Measurements from ENCODE around the gene TNRC6A. TPM values are rescaled to one million over a fixed set of nuclear protein-coding genes. Genes with fewer than 3 reads are reported as not detected.

TNRC6A gene
- total and polyA plus RNA-seq, 4 experiments from 2014 or later = 0.88 to 103 (median 63.3) TPM

DNA sequence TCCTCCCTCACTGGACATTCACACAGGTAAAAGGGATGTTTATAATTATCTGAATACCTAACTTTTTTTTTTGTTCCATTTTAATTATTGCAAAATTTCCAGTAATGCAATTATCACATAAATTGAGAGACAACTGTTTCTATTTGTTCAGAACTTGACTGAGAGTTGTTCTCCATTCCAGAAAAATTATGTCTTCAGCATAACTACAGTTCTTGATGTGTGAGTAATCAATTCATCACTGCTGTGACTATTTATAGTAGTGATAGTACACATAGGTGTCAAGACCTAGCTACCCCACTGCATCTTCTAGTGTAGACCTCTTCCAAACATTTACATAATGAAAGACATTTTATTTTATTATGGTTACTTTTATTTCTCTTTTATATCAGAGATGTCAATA lies 5.8 kb upstream of the TNRC6A start:
- DNase-seq = no peak
- Histone ChIP-seq H3K9me3 (ENCODE audit: control insufficient read depth in 1 of 2, low read length in 2 of 2) (no peaks in the 10 kb centered on the region), H3K27me3 (ENCODE audit: insufficient read depth, low read length) (no peaks in the 10 kb centered on the region), H3K4me3 (ENCODE audit: low read length in 2 of 2) (no peak overlapping the region), H3K27ac (ENCODE audit: low read depth, low read length) (no peak overlapping the region), H3K36me3 (ENCODE audit: insufficient read depth, low read length) (no peaks in the 10 kb centered on the region), H3K4me1 (ENCODE audit: insufficient read depth, low read length) (peaks cover 4% of the 10 kb centered on the region)
- CTCF ChIA-PET (ENCODE audit: partially characterized antibody) = no interaction called here
- Mint-ChIP-seq H3K4me1 (peaks cover 6 to 15% (median 11%) of the 10 kb centered on the region in 4 donors), H3K9me3 (no peaks in the 10 kb centered on the region), H3K36me3 (peaks cover 0 to 1% of the 10 kb centered on the region in 2 donors), H3K4me3 (no peak overlapping the region), H3K27me3 (peaks cover 0 to 1% of the 10 kb centered on the region in 2 donors), H3K27ac (no peak overlapping the region)
- intact Hi-C loops (cut with micrococcal nuclease) = no loop called here
- POLR2A ChIA-PET (ENCODE audit: partially characterized antibody) = no interaction called here

DNA sequence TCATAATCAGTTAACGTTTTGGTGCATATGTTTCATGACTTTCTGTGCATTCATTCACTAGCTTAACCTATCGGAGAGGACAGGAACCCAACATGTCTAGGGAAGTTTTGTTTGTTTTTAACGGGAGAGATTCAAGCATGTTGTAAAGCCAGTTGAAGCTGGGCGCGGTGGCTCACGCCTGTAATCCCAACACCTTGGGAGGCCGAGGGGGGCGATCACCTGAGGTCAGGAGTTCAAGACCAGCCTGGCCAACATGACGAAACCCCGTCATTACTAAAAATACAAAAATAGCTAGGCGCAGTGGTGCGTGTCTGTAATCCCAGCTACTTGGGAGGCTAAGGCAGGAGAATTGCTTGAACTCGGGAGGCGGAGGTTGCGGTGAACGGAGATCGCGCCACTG lies 1.4 kb upstream of the TNRC6A start:
- peak overlapping the region in 3 of 7 donors; percentile 25 to 85 (median 65) for H3K27ac Mint-ChIP-seq

DNA sequence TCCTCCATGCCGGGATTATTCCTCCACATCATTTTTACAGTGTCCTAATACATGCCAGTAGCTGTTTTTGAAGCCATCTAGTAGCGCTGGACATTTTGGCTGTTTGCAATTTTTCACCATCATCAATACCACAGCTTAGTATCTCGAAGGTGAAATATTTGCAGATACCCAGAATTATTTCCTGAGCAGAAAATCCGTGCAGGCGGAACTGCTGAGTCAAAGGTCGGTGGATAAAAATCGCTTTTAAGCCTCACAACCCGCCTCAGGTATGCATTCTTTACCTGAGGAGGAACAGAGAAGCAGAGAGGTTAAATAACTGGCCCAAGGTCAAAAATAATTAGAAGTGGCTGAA lies 584 bp upstream of the TNRC6A start:
- DNase-seq = peak in 1 of 5 donors; percentile 60
- Histone ChIP-seq H3K27ac (ENCODE audit: low read depth, low read length) (peak overlapping the region; percentile 89), H3K36me3 (ENCODE audit: insufficient read depth, low read length) (no peaks in the 10 kb centered on the region), H3K9me3 (ENCODE audit: control insufficient read depth in 1 of 2, low read length in 2 of 2) (no peaks in the 10 kb centered on the region), H3K4me1 (ENCODE audit: insufficient read depth, low read length) (peaks cover 37% of the 10 kb centered on the region), H3K4me3 (ENCODE audit: low read length in 2 of 2) (peak overlapping the region; percentile 66 to 78), H3K27me3 (ENCODE audit: insufficient read depth, low read length) (no peaks in the 10 kb centered on the region)
- Mint-ChIP-seq H3K4me3 (peak overlapping the region; percentile 90 to 98 (median 92)), H3K36me3 (peaks cover 12 to 32% of the 10 kb centered on the region in 2 donors), H3K27ac (peak overlapping the region; percentile 96 to 99 (median 97)), H3K9me3 (peaks cover 0 to 4% (median 0%) of the 10 kb centered on the region in 8 donors), H3K27me3 (peaks cover 0 to 3% of the 10 kb centered on the region in 2 donors), H3K4me1 (peaks cover 27 to 45% (median 37%) of the 10 kb centered on the region in 4 donors)
- CTCF ChIA-PET (ENCODE audit: partially characterized antibody) = no interaction called here
- POLR2A ChIA-PET (ENCODE audit: partially characterized antibody) = interaction anchor here (0.6 to 1.4 kb wide), 5 partner anchors 13 to 319 kb away, joined by 3 to 6 read pairs (median 3); partner anchors contain the start of genes ARHGAP17 and RBBP6
- intact Hi-C loops (cut with micrococcal nuclease) = loop anchor here (1.0 kb wide), 1 partner anchor 190 kb away; the partner anchor contains the start of gene RBBP6

More for the DNA sequence above, 1.4 kb upstream of the TNRC6A start:
- intact Hi-C loops (cut with micrococcal nuclease) = no loop called here
- peak overlapping the region in 6 of 8 donors; percentile 17 to 69 (median 56) for H3K4me3 Mint-ChIP-seq
- Histone ChIP-seq H3K27me3 (ENCODE audit: insufficient read depth, low read length) (no peaks in the 10 kb centered on the region), H3K27ac (ENCODE audit: low read depth, low read length) (no peak overlapping the region), H3K4me3 (ENCODE audit: low read length in 2 of 2) (no peak overlapping the region), H3K9me3 (ENCODE audit: control insufficient read depth in 1 of 2, low read length in 2 of 2) (no peaks in the 10 kb centered on the region), H3K36me3 (ENCODE audit: insufficient read depth, low read length) (no peaks in the 10 kb centered on the region), H3K4me1 (ENCODE audit: insufficient read depth, low read length) (peaks cover 29% of the 10 kb centered on the region)
- ChIA-PET POLR2A (ENCODE audit: partially characterized antibody) (interaction anchor here (1.0 to 1.4 kb wide), 2 partner anchors 188 to 287 kb away, joined by 4 to 6 read pairs; partner anchors contain the start of genes ARHGAP17 and RBBP6), CTCF (ENCODE audit: partially characterized antibody) (no interaction called here)
- peaks cover 0 to 3% of the 10 kb centered on the region in 2 donors for H3K27me3 Mint-ChIP-seq
- H3K36me3 Mint-ChIP-seq = peaks cover 5 to 25% of the 10 kb centered on the region in 2 donors
- no peak for DNase-seq
- peaks cover 0 to 4% (median 0%) of the 10 kb centered on the region in 8 donors for H3K9me3 Mint-ChIP-seq
- H3K4me1 Mint-ChIP-seq = peaks cover 23 to 37% (median 29%) of the 10 kb centered on the region in 4 donors

DNA sequence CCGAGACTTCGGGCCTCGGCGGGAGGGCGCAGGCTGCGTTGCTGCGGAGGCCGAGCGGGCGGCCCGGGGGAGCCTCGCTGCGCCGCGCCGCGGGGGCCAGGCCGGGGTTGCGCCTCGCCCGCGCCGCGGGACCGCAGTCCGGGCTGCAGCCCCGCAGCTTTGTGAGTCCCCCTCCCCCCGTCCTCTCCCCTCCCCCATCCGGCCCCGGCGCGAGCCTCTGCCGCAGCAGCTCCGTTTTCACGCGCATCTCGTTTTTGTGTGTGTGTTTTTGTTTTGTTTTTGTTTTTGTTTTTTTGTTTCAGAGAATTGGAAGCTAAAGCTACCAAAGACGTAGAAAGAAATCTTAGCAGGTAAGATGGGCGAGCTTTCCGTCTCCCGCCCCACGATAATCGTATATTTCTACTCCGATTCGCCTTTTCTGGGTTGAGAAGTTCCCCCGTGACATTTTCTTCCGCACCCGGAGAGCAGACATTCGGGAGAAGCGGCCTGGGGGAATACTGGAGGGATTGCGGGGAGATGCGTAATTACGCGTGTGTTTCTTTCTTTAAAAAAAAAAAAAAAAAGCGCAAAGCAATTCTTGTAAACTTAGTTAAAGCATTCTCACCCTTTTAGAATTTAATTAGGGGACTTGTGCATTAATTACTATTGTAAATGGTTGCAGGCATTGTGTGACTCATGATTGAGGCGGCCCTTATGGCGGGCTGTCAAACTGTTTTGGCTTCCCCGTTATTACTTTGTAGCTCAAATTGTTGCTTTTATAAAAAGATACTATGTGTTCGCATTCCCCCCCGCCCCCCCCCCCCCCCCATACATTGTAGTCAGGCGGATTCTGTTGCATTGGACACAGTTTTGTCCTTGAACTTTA lies 732 bp downstream of the TNRC6A start:
- peak overlapping the region; percentile 94 to 99 (median 98) for H3K4me3 Mint-ChIP-seq
- H3K27me3 Mint-ChIP-seq = peaks cover 0 to 3% of the 10 kb centered on the region in 2 donors
- Histone ChIP-seq H3K36me3 (ENCODE audit: insufficient read depth, low read length) (no peaks in the 10 kb centered on the region), H3K27me3 (ENCODE audit: insufficient read depth, low read length) (no peaks in the 10 kb centered on the region), H3K9me3 (ENCODE audit: control insufficient read depth in 1 of 2, low read length in 2 of 2) (no peaks in the 10 kb centered on the region), H3K4me3 (ENCODE audit: low read length in 2 of 2) (peak overlapping the region; percentile 73 to 79), H3K27ac (ENCODE audit: low read depth, low read length) (peak overlapping the region; percentile 89), H3K4me1 (ENCODE audit: insufficient read depth, low read length) (peaks cover 51% of the 10 kb centered on the region)
- POLR2A ChIA-PET (ENCODE audit: partially characterized antibody) = interaction anchor here (0.6 to 1.7 kb wide), 11 partner anchors 9 to 288 kb away, joined by 3 to 6 read pairs (median 3); partner anchors contain the start of gene RBBP6
- H3K36me3 Mint-ChIP-seq = peaks cover 12 to 38% of the 10 kb centered on the region in 2 donors
- peaks cover 35 to 57% (median 45%) of the 10 kb centered on the region in 4 donors for H3K4me1 Mint-ChIP-seq
- intact Hi-C loops (cut with micrococcal nuclease) = loop anchor here (1.0 to 5.0 kb wide), 2 partner anchors 37 to 191 kb away; partner anchors contain the start of gene RBBP6
- H3K9me3 Mint-ChIP-seq = peaks cover 0 to 4% (median 0%) of the 10 kb centered on the region in 8 donors
- CTCF ChIA-PET (ENCODE audit: partially characterized antibody) = interaction anchor here (1.1 kb wide), 1 partner anchor 19 kb away, joined by 3 read pairs; no protein-coding TSS in a partner anchor
- H3K27ac Mint-ChIP-seq = peak overlapping the region; percentile 94 to 99 (median 97)
- DNase-seq = peak in 1 of 5 donors; percentile 58

DNA sequence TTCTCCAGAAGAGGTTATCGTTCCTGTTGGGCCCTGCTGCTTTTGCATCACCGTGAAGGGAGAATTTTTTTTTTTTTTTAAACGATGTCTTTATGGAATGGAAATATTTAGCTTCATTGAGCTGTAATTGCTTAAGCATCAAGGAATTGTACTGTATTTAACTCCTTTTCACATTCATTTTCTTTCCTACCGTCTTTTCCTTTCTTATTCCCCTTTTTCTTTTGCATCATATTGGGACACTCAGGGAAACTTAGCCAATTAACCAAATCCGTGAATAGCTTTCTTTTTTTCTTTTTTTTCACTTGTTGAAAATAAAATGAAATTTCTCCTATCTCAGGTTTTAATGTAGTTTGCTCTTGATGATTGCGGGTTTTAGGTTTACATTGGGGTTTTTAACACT lies 1.5 kb downstream of the TNRC6A start:
- DNase-seq = no peak
- peak overlapping the region in 1 of 2 donors; percentile 79 for H3K4me3 ChIP-seq (ENCODE audit: low read length in 2 of 2)
- H3K27ac ChIP-seq (ENCODE audit: low read depth, low read length) = no peak overlapping the region
- Mint-ChIP-seq H3K4me3 (peak overlapping the region; percentile 94 to 99 (median 98)), H3K27ac (peak overlapping the region; percentile 22 to 99 (median 88)), H3K9me3 (peaks cover 0 to 4% (median 0%) of the 10 kb centered on the region in 8 donors), H3K4me1 (peaks cover 38 to 64% (median 51%) of the 10 kb centered on the region in 4 donors), H3K36me3 (peaks cover 12 to 38% of the 10 kb centered on the region in 2 donors), H3K27me3 (peaks cover 0 to 3% of the 10 kb centered on the region in 2 donors)
- CTCF ChIA-PET (ENCODE audit: partially characterized antibody) = interaction anchor here (1.1 kb wide), 1 partner anchor 18 kb away, joined by 3 read pairs; no protein-coding TSS in a partner anchor
- POLR2A ChIA-PET (ENCODE audit: partially characterized antibody) = interaction anchor here (0.9 to 1.7 kb wide), 5 partner anchors 9 to 192 kb away, joined by 3 to 6 read pairs (median 5); partner anchors contain the start of gene RBBP6
- H3K9me3 ChIP-seq (ENCODE audit: control insufficient read depth in 1 of 2, low read length in 2 of 2) = no peaks in the 10 kb centered on the region
- H3K36me3 ChIP-seq (ENCODE audit: insufficient read depth, low read length) = no peaks in the 10 kb centered on the region
- H3K4me1 ChIP-seq (ENCODE audit: insufficient read depth, low read length) = peaks cover 58% of the 10 kb centered on the region
- intact Hi-C loops (cut with micrococcal nuclease) = loop anchor here (5.0 kb wide), 1 partner anchor 36 kb away; no protein-coding TSS in a partner anchor
- no peaks in the 10 kb centered on the region for H3K27me3 ChIP-seq (ENCODE audit: insufficient read depth, low read length)

DNA sequence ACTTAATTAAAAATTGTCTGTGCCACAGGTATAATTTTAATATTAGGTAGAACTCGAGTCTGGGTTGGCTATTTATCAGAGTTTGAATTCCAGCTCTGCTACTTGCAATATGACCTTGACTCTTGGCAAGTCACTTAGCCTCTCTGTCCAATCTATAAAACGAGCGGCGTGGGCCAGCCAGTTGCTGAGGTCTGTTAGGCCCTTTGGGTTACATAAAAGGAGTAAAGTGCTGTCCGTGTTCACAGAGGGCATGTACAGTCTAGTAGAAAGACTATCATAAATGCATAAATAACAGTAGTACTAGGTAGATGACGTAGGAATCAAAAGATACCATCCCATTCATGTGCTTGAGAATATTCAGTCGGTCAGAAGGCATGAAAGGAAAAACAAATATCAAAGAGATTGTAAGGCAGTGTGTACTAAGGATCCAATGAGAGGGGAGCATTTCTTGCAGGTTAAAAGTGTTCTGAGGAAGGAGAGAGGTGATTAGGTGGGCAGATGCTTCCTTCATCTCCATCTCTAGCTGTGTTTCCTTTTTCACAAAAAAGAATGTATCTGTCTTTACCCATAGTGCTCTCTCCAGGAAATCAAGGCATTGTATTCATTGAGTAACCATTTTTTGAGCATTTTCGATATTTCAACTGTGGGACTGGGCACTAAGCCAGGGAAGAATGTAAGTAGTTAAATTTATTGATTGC lies 2.4 kb downstream of the TNRC6A start:
- H3K27me3 ChIP-seq (ENCODE audit: insufficient read depth, low read length) = no peaks in the 10 kb centered on the region
- H3K36me3 ChIP-seq (ENCODE audit: insufficient read depth, low read length) = no peaks in the 10 kb centered on the region
- intact Hi-C loops (cut with micrococcal nuclease) = loop anchor here (5.0 kb wide), 1 partner anchor 35 kb away; no protein-coding TSS in a partner anchor
- no peak overlapping the region for H3K27ac ChIP-seq (ENCODE audit: low read depth, low read length)
- H3K4me1 Mint-ChIP-seq = peaks cover 45 to 73% (median 59%) of the 10 kb centered on the region in 4 donors
- DNase-seq = peak in 3 of 5 donors; percentile 8 to 16 (median 11)
- POLR2A ChIA-PET (ENCODE audit: partially characterized antibody) = no interaction called here
- peak overlapping the region; percentile 18 to 99 (median 53) for H3K4me3 Mint-ChIP-seq
- H3K4me3 ChIP-seq (ENCODE audit: low read length in 2 of 2) = no peak overlapping the region
- no peaks in the 10 kb centered on the region for H3K9me3 ChIP-seq (ENCODE audit: control insufficient read depth in 1 of 2, low read length in 2 of 2)
- peaks cover 0 to 4% (median 0%) of the 10 kb centered on the region in 8 donors for H3K9me3 Mint-ChIP-seq
- H3K27ac Mint-ChIP-seq = peak overlapping the region in 6 of 7 donors; percentile 19 to 99 (median 82)
- H3K4me1 ChIP-seq (ENCODE audit: insufficient read depth, low read length) = peaks cover 68% of the 10 kb centered on the region
- H3K27me3 Mint-ChIP-seq = peaks cover 0 to 3% of the 10 kb centered on the region in 2 donors
- CTCF ChIA-PET (ENCODE audit: partially characterized antibody) = no interaction called here
- peaks cover 12 to 43% of the 10 kb centered on the region in 2 donors for H3K36me3 Mint-ChIP-seq

All from CD4-positive, alpha-beta memory T cell (primary cell).